Measurements from ENCODE around the gene DELE1. TPM values are rescaled to one million over a fixed set of nuclear protein-coding genes. Genes with fewer than 3 reads are reported as not detected.

DELE1 gene
- total RNA-seq, 1 experiment from 2014 or later = 81.5 TPM

DNA sequence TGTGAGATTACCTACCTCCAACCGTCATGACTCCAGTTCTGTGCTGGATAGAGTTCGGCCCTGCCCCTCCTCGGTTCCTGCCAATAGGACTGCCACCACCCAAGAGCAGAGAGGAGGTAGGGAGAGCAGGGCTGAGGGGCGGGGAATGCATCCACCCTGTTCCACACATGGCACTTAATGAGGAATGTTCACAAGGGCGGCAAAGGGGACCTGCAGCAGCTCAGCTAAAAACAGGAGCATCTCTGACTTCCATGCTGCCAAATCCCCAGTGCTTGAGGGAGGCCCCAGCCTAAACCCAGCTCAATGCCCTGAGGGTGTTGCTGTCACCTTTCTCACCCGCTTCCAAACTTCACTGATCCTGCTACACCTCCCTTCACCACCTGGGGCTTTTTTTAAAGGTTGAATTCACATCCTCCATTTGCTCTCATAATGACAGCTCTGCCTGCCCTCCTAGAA lies 7.8 kb upstream of the DELE1 start:
- POLR2A ChIA-PET = interaction anchor here (1.1 to 1.9 kb wide), 2 partner anchors 8 to 33 kb away, joined by 4 to 7 read pairs; partner anchors contain the start of gene DELE1

DNA sequence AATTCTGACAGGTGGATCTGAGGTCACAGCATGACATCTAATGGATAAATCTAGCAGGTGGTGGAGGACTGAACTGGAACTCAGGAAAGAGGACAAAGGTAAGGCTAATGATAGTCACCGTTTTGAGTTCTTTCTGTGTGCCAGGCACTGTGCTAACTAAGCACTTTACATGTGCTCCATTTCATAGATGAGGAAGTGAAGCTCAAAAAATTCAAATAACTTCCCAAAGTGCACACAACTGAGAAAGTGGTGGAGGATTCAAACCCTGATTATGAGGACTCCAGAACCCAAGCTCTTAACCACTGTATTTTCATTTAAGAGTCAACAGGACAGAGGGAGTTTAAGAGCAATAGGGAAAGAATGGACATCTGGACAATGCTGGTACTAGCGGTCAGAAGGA lies 7.1 kb upstream of the DELE1 start:
- peaks cover 27% of the 10 kb centered on the region for H3K27me3 Mint-ChIP-seq (ENCODE audit: low read depth)
- ATAC-seq (no peak), DNase-seq (ENCODE audit: low spot score) (no peak)
- no peak overlapping the region for H3K4me3 Mint-ChIP-seq
- peaks cover 29% of the 10 kb centered on the region for H3K4me1 Mint-ChIP-seq
- H3K9me3 Mint-ChIP-seq = no peaks in the 10 kb centered on the region
- H3K27ac Mint-ChIP-seq = no peak overlapping the region
- POLR2A ChIA-PET = interaction anchor here (1.1 kb wide), 1 partner anchor 33 kb away, joined by 4 read pairs; no protein-coding TSS in a partner anchor
- H3K36me3 Mint-ChIP-seq = no peaks in the 10 kb centered on the region
- CTCF ChIA-PET = interaction anchor here (0.7 to 7.8 kb wide), 16 partner anchors 10 to 224 kb away, joined by 3 to 74 read pairs (median 6); partner anchors contain the start of genes PCDH1 and RNF14
- TF ChIP-seq, protein P1, sequence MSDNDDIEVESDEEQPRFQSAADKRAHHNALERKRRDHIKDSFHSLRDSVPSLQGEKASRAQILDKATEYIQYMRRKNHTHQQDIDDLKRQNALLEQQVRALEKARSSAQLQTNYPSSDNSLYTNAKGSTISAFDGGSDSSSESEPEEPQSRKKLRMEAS (CRISPR knock-in tag; IDR thresholded peaks at IDR 0.05) = no peak
- TF ChIP-seq GRHL2 (CRISPR knock-in tag; IDR thresholded peaks at IDR 0.05; ENCODE audit: insufficient replicate concordance, severe bottlenecking) = no peak
- no peak for TF ChIP-seq TCF7 (CRISPR knock-in tag; IDR thresholded peaks at IDR 0.05; ENCODE audit: low read depth)
- TF ChIP-seq, protein P2, sequence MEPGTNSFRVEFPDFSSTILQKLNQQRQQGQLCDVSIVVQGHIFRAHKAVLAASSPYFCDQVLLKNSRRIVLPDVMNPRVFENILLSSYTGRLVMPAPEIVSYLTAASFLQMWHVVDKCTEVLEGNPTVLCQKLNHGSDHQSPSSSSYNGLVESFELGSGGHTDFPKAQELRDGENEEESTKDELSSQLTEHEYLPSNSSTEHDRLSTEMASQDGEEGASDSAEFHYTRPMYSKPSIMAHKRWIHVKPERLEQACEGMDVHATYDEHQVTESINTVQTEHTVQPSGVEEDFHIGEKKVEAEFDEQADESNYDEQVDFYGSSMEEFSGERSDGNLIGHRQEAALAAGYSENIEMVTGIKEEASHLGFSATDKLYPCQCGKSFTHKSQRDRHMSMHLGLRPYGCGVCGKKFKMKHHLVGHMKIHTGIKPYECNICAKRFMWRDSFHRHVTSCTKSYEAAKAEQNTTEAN (CRISPR knock-in tag; IDR thresholded peaks at IDR 0.05) = no peak
- no peak for TF ChIP-seq FOXJ3 (CRISPR knock-in tag; IDR thresholded peaks at IDR 0.05; ENCODE audit: borderline replicate concordance)
- TF ChIP-seq, protein P3, sequence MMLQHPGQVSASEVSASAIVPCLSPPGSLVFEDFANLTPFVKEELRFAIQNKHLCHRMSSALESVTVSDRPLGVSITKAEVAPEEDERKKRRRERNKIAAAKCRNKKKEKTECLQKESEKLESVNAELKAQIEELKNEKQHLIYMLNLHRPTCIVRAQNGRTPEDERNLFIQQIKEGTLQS (CRISPR knock-in tag; conservative IDR thresholded peaks at IDR 0.05) = no peak
- TF ChIP-seq ZNF416 (CRISPR knock-in tag; IDR thresholded peaks at IDR 0.05) = no peak
- TF ChIP-seq SP1 (CRISPR knock-in tag; conservative IDR thresholded peaks at IDR 0.05) = no peak
- TF ChIP-seq PRRX2 (CRISPR knock-in tag; IDR thresholded peaks at IDR 0.05) = no peak
- TF ChIP-seq KAT7 (CRISPR knock-in tag; IDR thresholded peaks at IDR 0.05; ENCODE audit: borderline replicate concordance) = no peak
- TF ChIP-seq, protein P4, sequence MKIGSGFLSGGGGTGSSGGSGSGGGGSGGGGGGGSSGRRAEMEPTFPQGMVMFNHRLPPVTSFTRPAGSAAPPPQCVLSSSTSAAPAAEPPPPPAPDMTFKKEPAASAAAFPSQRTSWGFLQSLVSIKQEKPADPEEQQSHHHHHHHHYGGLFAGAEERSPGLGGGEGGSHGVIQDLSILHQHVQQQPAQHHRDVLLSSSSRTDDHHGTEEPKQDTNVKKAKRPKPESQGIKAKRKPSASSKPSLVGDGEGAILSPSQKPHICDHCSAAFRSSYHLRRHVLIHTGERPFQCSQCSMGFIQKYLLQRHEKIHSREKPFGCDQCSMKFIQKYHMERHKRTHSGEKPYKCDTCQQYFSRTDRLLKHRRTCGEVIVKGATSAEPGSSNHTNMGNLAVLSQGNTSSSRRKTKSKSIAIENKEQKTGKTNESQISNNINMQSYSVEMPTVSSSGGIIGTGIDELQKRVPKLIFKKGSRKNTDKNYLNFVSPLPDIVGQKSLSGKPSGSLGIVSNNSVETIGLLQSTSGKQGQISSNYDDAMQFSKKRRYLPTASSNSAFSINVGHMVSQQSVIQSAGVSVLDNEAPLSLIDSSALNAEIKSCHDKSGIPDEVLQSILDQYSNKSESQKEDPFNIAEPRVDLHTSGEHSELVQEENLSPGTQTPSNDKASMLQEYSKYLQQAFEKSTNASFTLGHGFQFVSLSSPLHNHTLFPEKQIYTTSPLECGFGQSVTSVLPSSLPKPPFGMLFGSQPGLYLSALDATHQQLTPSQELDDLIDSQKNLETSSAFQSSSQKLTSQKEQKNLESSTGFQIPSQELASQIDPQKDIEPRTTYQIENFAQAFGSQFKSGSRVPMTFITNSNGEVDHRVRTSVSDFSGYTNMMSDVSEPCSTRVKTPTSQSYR (CRISPR knock-in tag; IDR thresholded peaks at IDR 0.05) = no peak
- no peak for TF ChIP-seq NR1H2 (CRISPR knock-in tag; IDR thresholded peaks at IDR 0.05)

More for the DNA sequence above, 7.8 kb upstream of the DELE1 start:
- peaks cover 27% of the 10 kb centered on the region for H3K27me3 Mint-ChIP-seq (ENCODE audit: low read depth)
- CTCF ChIA-PET = interaction anchor here (0.7 to 7.8 kb wide), 21 partner anchors 8 to 297 kb away, joined by 3 to 74 read pairs (median 5); partner anchors contain the start of genes DELE1, DIAPH1, PCDH1 and RNF14
- DNase-seq (ENCODE audit: low spot score) (peak; percentile 34), ATAC-seq (peak; percentile 76)
- H3K9me3 Mint-ChIP-seq = no peaks in the 10 kb centered on the region
- H3K27ac Mint-ChIP-seq = no peak overlapping the region
- no peak overlapping the region for H3K4me3 Mint-ChIP-seq
- TF ChIP-seq, protein P5, sequence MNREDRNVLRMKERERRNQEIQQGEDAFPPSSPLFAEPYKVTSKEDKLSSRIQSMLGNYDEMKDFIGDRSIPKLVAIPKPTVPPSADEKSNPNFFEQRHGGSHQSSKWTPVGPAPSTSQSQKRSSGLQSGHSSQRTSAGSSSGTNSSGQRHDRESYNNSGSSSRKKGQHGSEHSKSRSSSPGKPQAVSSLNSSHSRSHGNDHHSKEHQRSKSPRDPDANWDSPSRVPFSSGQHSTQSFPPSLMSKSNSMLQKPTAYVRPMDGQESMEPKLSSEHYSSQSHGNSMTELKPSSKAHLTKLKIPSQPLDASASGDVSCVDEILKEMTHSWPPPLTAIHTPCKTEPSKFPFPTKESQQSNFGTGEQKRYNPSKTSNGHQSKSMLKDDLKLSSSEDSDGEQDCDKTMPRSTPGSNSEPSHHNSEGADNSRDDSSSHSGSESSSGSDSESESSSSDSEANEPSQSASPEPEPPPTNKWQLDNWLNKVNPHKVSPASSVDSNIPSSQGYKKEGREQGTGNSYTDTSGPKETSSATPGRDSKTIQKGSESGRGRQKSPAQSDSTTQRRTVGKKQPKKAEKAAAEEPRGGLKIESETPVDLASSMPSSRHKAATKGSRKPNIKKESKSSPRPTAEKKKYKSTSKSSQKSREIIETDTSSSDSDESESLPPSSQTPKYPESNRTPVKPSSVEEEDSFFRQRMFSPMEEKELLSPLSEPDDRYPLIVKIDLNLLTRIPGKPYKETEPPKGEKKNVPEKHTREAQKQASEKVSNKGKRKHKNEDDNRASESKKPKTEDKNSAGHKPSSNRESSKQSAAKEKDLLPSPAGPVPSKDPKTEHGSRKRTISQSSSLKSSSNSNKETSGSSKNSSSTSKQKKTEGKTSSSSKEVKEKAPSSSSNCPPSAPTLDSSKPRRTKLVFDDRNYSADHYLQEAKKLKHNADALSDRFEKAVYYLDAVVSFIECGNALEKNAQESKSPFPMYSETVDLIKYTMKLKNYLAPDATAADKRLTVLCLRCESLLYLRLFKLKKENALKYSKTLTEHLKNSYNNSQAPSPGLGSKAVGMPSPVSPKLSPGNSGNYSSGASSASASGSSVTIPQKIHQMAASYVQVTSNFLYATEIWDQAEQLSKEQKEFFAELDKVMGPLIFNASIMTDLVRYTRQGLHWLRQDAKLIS (CRISPR knock-in tag; IDR thresholded peaks at IDR 0.05; ENCODE audit: borderline replicate concordance) = 0 out of 2 replicates have a peak, but pooled peaks have one; percentile 32
- TF ChIP-seq, protein P6, sequence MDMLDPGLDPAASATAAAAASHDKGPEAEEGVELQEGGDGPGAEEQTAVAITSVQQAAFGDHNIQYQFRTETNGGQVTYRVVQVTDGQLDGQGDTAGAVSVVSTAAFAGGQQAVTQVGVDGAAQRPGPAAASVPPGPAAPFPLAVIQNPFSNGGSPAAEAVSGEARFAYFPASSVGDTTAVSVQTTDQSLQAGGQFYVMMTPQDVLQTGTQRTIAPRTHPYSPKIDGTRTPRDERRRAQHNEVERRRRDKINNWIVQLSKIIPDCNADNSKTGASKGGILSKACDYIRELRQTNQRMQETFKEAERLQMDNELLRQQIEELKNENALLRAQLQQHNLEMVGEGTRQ (CRISPR knock-in tag; IDR thresholded peaks at IDR 0.05) = no peak
- H3K4me1 Mint-ChIP-seq = peaks cover 29% of the 10 kb centered on the region
- no peaks in the 10 kb centered on the region for H3K36me3 Mint-ChIP-seq
